ENCODE data around the gene C1orf21. TPM values are rescaled to one million over a fixed set of nuclear protein-coding genes. Genes with fewer than 3 reads are reported as not detected.

The C1orf21 gene
- polyA plus RNA-seq, 3 donors, result 0.23 to 1.1 (median 0.28) TPM

DNA sequence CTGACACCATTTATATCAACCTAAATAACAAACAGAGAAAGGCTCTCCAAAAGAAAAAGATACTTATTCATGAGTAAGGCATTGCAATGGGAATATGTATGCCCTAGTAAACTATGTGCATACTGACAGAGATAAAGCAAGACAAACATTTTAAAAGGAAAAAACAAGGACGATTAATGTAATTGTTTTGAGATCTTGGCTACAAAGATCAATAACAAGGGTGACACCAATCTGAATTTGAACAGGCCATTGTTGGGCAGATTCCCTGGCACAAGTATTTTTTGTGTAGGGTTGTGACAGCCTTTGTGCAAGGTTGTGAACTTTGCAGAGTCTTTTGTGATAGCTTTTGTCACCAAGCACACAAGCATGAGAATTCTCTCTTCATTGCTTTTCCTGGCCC, 282.6 kb downstream of the C1orf21 start:
- Histone ChIP-seq H3K27me3 (ENCODE audit: control insufficient read depth in 2 of 2, insufficient read depth in 2 of 2, low read length in 2 of 2) (no peaks in the 10 kb centered on the region), H3K4me1 (ENCODE audit: control insufficient read depth in 1 of 2, insufficient read depth in 2 of 2, low read length in 2 of 2) (peaks cover 1 to 2% of the 10 kb centered on the region in 2 donors), H3K36me3 (replicated peaks in 1 of 2; ENCODE audit: control insufficient read depth in 1 of 2, insufficient read depth in 2 of 2, low read length in 2 of 2) (no peaks in the 10 kb centered on the region), H4K20me1 (ENCODE audit: insufficient read depth, low read length) (no peaks in the 10 kb centered on the region), H3K4me3 (replicated peaks in 1 of 3; ENCODE audit: low read depth in 2 of 3, low read length in 3 of 3) (no peak overlapping the region), H3K9ac (ENCODE audit: insufficient read depth, low read length, poor library complexity, severe bottlenecking) (no peak overlapping the region), H2AFZ (ENCODE audit: insufficient read depth, low read depth, low read length, poor library complexity, severe bottlenecking) (no peak overlapping the region), H3K27ac (ENCODE audit: low read depth in 1 of 2, low read length in 2 of 2) (no peak overlapping the region), H3K4me2 (replicated peaks; ENCODE audit: extremely low read depth, low read length, poor library complexity, severe bottlenecking) (no peak overlapping the region), H3K9me3 (replicated peaks in 1 of 2; ENCODE audit: control insufficient read depth in 1 of 2, insufficient read depth in 1 of 2, low read length in 2 of 2) (no peaks in the 10 kb centered on the region), H3K79me2 (ENCODE audit: insufficient read depth, low read length) (no peaks in the 10 kb centered on the region)
- WGBS (ENCODE audit: insufficient coverage), result 100% methylated on average over 1 of the region's 1 CpG
- H3K27me3 Mint-ChIP-seq (ENCODE audit: low read depth in 3 of 3), result peaks cover 0 to 7% (median 3%) of the 10 kb centered on the region in 3 donors
- H3K27ac Mint-ChIP-seq, result no peak overlapping the region
- no peak for TF ChIP-seq CTCF (IDR thresholded peaks at IDR 0.05)
- intact Hi-C loops (cut with micrococcal nuclease), result loop anchor here in 1 of 2 donors (10.0 kb wide), 1 partner anchor 445 kb away; no protein-coding TSS in a partner anchor
- no peak overlapping the region for H3K4me3 Mint-ChIP-seq
- no peaks in the 10 kb centered on the region for H3K9me3 Mint-ChIP-seq
- H3K4me1 Mint-ChIP-seq, result no peaks in the 10 kb centered on the region
- no peaks in the 10 kb centered on the region for H3K36me3 Mint-ChIP-seq
- DNase-seq, result no peak

DNA sequence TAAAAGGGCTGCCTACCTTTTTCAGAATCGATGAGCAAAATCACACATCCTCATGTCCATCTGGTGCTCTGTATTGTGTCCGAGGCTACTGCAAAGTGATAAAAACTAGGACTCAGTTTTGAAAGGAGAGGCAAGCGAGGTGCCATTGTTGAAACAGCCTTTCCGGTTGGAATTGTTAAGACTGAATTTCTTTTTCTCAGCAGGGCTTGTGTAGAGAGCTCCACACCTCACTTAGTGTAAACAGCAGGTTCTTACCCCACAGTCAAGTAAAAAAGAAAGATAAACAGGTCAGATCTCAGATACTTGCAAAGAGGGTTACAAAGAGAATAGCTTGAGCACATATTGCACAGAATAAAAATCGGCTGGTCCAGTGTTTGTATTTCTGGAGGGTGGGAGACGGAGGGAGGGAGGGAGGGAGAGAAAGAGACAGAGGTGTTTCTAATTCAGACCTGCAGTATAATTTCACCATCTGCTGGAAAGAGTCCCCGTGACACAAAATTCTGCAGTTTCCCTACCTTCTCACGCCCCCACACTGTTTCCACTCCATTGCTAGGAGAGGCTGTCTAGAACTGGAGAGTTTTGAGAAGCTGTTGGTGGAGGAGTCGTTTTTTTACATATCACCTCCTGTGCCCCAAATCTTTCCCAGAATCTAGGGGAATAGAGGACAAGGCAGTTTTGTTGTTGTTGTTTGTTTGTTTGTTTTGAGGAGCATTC, 285.3 kb downstream of the C1orf21 start:
- no peak overlapping the region for H3K27ac Mint-ChIP-seq
- intact Hi-C loops (cut with micrococcal nuclease), result no loop called here
- Histone ChIP-seq H3K27me3 (ENCODE audit: control insufficient read depth in 2 of 2, insufficient read depth in 2 of 2, low read length in 2 of 2) (no peaks in the 10 kb centered on the region), H3K36me3 (replicated peaks in 1 of 2; ENCODE audit: control insufficient read depth in 1 of 2, insufficient read depth in 2 of 2, low read length in 2 of 2) (no peaks in the 10 kb centered on the region), H4K20me1 (ENCODE audit: insufficient read depth, low read length) (no peaks in the 10 kb centered on the region), H3K27ac (ENCODE audit: low read depth in 1 of 2, low read length in 2 of 2) (no peak overlapping the region), H2AFZ (ENCODE audit: insufficient read depth, low read depth, low read length, poor library complexity, severe bottlenecking) (no peak overlapping the region), H3K79me2 (ENCODE audit: insufficient read depth, low read length) (no peaks in the 10 kb centered on the region), H3K4me2 (replicated peaks; ENCODE audit: extremely low read depth, low read length, poor library complexity, severe bottlenecking) (no peak overlapping the region), H3K9ac (ENCODE audit: insufficient read depth, low read length, poor library complexity, severe bottlenecking) (no peak overlapping the region), H3K4me3 (replicated peaks in 1 of 3; ENCODE audit: low read depth in 2 of 3, low read length in 3 of 3) (no peak overlapping the region), H3K4me1 (ENCODE audit: control insufficient read depth in 1 of 2, insufficient read depth in 2 of 2, low read length in 2 of 2) (no peaks in the 10 kb centered on the region), H3K9me3 (replicated peaks in 1 of 2; ENCODE audit: control insufficient read depth in 1 of 2, insufficient read depth in 1 of 2, low read length in 2 of 2) (no peaks in the 10 kb centered on the region)
- WGBS (ENCODE audit: insufficient coverage), result 92% methylated on average over 2 of the region's 9 CpGs
- H3K4me3 Mint-ChIP-seq, result no peak overlapping the region
- no peak for DNase-seq
- no peaks in the 10 kb centered on the region for H3K36me3 Mint-ChIP-seq
- peaks cover 0 to 5% (median 1%) of the 10 kb centered on the region in 3 donors for H3K27me3 Mint-ChIP-seq (ENCODE audit: low read depth in 3 of 3)
- H3K4me1 Mint-ChIP-seq, result no peaks in the 10 kb centered on the region
- TF ChIP-seq CTCF (IDR thresholded peaks at IDR 0.05), result no peak
- H3K9me3 Mint-ChIP-seq, result no peaks in the 10 kb centered on the region
